Epithelial cell of esophagus (primary cell): ENCODE data around the gene SYNGR4.

ENCODE experiments used
- DNase-seq: peaks from one replicate; pipeline ENCODE4 v3.0.0; 2010; ENCODE audit warnings: low read depth
- H3K4me3 ChIP-seq: 2 replicates; pipeline ENCODE4 v1.5.1; 2011; ENCODE audit warnings: mild to moderate bottlenecking, low read length, control low read depth
- CTCF ChIP-seq: IDR thresholded peaks from 2 replicates; pipeline ENCODE4 v1.5.1; 2011; ENCODE audit warnings: low read depth, mild to moderate bottlenecking, low read length, control low read depth, inconsistent platforms; ENCODE audit not compliant: insufficient read depth; ENCODE audit errors: missing control alignments

Gene SYNGR4

GRCh38 chr19:48401287-48401686 lies 37.1 kb downstream of the SYNGR4 start:
- no peak for DNase-seq
- no peak for TF ChIP-seq CTCF
- no peak overlapping the region for H3K4me3 ChIP-seq

GRCh38 chr19:48403606-48404005 lies 39.4 kb downstream of the SYNGR4 start:
- H3K4me3 ChIP-seq, result no peak overlapping the region

GRCh38 chr19:48405010-48405659 lies 41.0 kb downstream of the SYNGR4 start:
- DNase-seq, result no peak
- no peak for TF ChIP-seq CTCF
- H3K4me3 ChIP-seq, result no peak overlapping the region

More at GRCh38 chr19:48403606-48404005, 39.4 kb downstream of the SYNGR4 start:
- TF ChIP-seq CTCF, result no peak
- DNase-seq, result peak; percentile 69

GRCh38 chr19:48405850-48406249 lies 41.7 kb downstream of the SYNGR4 start:
- no peak for TF ChIP-seq CTCF
- DNase-seq, result peak; percentile 64
- no peak overlapping the region for H3K4me3 ChIP-seq

GRCh38 chr19:48413879-48414587 lies 49.9 kb downstream of the SYNGR4 start:
- TF ChIP-seq CTCF, result no peak
- DNase-seq, result no peak
- no peak overlapping the region for H3K4me3 ChIP-seq

GRCh38 chr19:48415395-48415794 lies 51.2 kb downstream of the SYNGR4 start:
- H3K4me3 ChIP-seq, result peak overlapping the region; percentile 10
- peak; percentile 89 for DNase-seq
- no peak for TF ChIP-seq CTCF
